ENCODE measurements around the gene PGS1. TPM values are rescaled to one million over a fixed set of nuclear protein-coding genes. Genes with fewer than 3 reads are reported as not detected.

Gene PGS1
- total RNA-seq, 1 donor from 2014 or later = 22.1 TPM

GRCh38 chr17:78432226-78433012, 54.0 kb downstream of the PGS1 start:
- intact Hi-C loops (cut with DNase I) = no loop called here
- no peak for DNase-seq (ENCODE audit: low spot score)

GRCh38 chr17:78433013-78433727, 54.7 kb downstream of the PGS1 start:
- intact Hi-C loops (cut with DNase I) = no loop called here
- no peak for DNase-seq (ENCODE audit: low spot score)

GRCh38 chr17:78433780-78434335, 55.4 kb downstream of the PGS1 start:
- DNase-seq (ENCODE audit: low spot score) = no peak
- intact Hi-C loops (cut with DNase I) = no loop called here

- intact Hi-C loops (cut with DNase I) = no loop called here
- no peak for DNase-seq (ENCODE audit: low spot score)
These were observed 56.2 kb downstream of the PGS1 start for GRCh38 chr17:78434455-78435329.

GRCh38 chr17:78435330-78436005, 57.0 kb downstream of the PGS1 start:
- intact Hi-C loops (cut with DNase I) = no loop called here
- DNase-seq (ENCODE audit: low spot score) = no peak

- intact Hi-C loops (cut with DNase I) = no loop called here
- DNase-seq (ENCODE audit: low spot score) = no peak
These were observed 59.2 kb downstream of the PGS1 start for GRCh38 chr17:78437508-78438169.

- DNase-seq (ENCODE audit: low spot score) = no peak
- intact Hi-C loops (cut with DNase I) = no loop called here
These were observed 59.8 kb downstream of the PGS1 start for GRCh38 chr17:78438271-78438691.

- no peak for DNase-seq (ENCODE audit: low spot score)
These were observed 60.4 kb downstream of the PGS1 start for GRCh38 chr17:78438694-78439325.

GRCh38 chr17:78441271-78441971, 63.0 kb downstream of the PGS1 start:
- intact Hi-C loops (cut with DNase I) = no loop called here
- no peak for DNase-seq (ENCODE audit: low spot score)

More at GRCh38 chr17:78438694-78439325, 60.4 kb downstream of the PGS1 start:
- intact Hi-C loops (cut with DNase I) = no loop called here

GRCh38 chr17:78442648-78443218, 64.3 kb downstream of the PGS1 start:
- peak; percentile 89 for DNase-seq (ENCODE audit: low spot score)
- intact Hi-C loops (cut with DNase I) = no loop called here

- intact Hi-C loops (cut with DNase I) = no loop called here
- DNase-seq (ENCODE audit: low spot score) = no peak
These were observed 65.9 kb downstream of the PGS1 start for GRCh38 chr17:78444392-78444791.

GRCh38 chr17:78446833-78447232, 68.4 kb downstream of the PGS1 start:
- no peak for DNase-seq (ENCODE audit: low spot score)
- intact Hi-C loops (cut with DNase I) = no loop called here

- intact Hi-C loops (cut with DNase I) = no loop called here
- no peak for DNase-seq (ENCODE audit: low spot score)
These were observed 70.0 kb downstream of the PGS1 start for GRCh38 chr17:78448356-78448993.

- intact Hi-C loops (cut with DNase I) = no loop called here
- DNase-seq (ENCODE audit: low spot score) = no peak
These were observed 71.6 kb downstream of the PGS1 start for GRCh38 chr17:78449983-78450595.

- intact Hi-C loops (cut with DNase I) = no loop called here
- no peak for DNase-seq (ENCODE audit: low spot score)
These were observed 72.4 kb downstream of the PGS1 start for GRCh38 chr17:78450696-78451345.

GRCh38 chr17:78451753-78452152, 73.3 kb downstream of the PGS1 start:
- no peak for DNase-seq (ENCODE audit: low spot score)
- intact Hi-C loops (cut with DNase I) = no loop called here

Data from cardiac septum (tissue), 1 donor.